ENCODE results near the gene S1PR1. TPM values are rescaled to one million over a fixed set of nuclear protein-coding genes. Genes with fewer than 3 reads are reported as not detected.

Gene S1PR1
- total RNA-seq, 1 donor from 2014 or later, result 0.29 TPM

DNA sequence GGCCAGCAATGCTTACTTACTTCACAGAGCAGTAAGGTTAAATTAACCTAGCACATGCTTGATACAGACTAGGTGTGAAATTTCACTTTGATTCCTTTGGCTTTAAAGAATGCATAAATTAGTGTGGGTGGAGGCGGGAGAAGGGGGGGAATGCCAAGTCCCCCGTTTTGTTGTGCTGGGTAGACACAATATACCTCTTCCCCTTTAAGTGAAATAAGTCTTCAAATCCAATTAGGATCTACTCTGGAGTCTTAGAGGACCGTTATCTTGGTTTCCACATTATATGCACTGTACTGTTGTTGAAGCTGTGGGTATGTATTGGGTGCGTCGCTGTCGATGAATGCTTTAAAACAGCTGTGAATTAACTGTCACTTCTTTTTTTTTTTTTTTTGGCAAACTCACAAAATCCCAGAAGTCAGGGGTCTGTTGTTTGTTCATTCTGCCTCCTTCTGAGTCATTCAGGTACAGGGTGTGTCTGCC lies 1.6 kb upstream of the S1PR1 start:
- no peak for TF ChIP-seq CTCF (conservative IDR thresholded peaks at IDR 0.05; ENCODE audit: low read depth, low read length)
- DNase-seq (ENCODE audit: low read depth), result no peak
- peak overlapping the region; percentile 73 for H3K4me3 ChIP-seq (ENCODE audit: low read depth, low read length)

DNA sequence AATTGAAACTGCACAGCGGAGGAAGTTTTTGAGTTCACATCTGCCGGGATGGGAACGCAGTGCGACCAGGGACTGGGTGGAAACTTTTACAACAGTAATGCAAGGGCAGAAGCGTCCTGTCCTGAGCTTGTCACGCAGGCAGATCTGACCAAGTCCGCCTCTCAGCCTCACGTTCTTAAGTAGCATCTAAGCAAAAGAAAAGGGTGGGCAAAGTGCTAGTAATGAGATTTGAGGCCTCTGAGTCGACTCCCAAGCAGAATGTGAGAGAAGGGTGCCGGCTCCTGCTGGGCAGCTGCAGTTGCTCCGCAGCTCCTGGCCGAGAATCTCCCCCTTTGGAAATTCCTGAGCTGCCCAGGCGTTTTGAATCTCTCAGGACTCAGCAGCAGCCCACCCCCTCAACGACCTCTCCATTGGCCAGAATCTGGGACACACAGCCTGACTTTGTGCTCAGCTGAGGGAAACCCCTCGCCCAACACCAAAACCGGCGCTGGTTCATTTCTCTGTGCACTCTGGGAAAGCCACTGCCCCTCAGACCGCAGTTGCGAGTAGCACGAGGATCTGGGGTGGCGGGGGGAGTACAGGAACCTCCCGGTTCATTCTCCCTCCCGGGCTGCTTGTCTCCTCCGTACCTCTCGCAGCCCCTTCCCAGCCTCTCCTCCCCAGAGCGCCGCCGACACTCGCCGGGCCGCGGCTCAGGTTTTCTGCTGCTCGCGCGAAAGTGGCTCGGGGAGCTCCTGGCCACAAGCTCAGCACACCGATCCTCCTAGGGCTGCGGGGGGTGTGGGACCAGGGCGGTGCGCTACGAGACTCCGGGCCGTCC lies 913 bp upstream of the S1PR1 start:
- TF ChIP-seq CTCF (conservative IDR thresholded peaks at IDR 0.05; ENCODE audit: low read depth, low read length), result no peak
- H3K4me3 ChIP-seq (ENCODE audit: low read depth, low read length), result peak overlapping the region; percentile 73
- no peak for DNase-seq (ENCODE audit: low read depth)

DNA sequence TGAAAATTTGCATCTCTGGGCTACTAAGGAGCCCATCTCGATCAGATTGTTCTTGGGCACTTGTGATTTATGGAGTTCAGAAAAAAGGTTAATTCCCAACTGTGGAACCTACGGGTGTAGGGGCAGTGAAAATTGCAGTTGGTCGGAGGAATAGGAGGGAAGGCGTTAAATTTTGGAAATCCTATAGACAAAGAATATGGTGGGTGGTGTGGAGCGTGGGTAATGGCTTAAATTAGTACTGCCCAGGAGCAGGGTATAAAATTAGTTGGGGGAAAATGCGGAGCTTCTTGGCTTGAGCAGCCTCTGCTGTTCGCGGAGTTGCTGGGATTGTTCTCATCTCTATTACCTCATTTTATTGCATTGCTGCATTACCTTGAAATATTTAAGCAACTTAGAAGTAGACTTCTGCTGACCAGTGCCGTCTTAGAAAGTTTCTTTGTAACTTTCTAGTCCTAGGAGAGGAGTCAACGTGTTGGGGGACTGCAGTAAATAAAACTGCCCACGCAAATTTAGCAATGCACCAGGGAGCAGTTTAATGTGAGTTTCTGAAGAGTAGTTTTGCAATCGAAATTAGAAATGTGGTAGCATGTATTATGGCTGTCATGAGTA lies 514 bp downstream of the S1PR1 start:
- no peak for TF ChIP-seq CTCF (conservative IDR thresholded peaks at IDR 0.05; ENCODE audit: low read depth, low read length)
- peak overlapping the region; percentile 73 for H3K4me3 ChIP-seq (ENCODE audit: low read depth, low read length)
- no peak for DNase-seq (ENCODE audit: low read depth)

DNA sequence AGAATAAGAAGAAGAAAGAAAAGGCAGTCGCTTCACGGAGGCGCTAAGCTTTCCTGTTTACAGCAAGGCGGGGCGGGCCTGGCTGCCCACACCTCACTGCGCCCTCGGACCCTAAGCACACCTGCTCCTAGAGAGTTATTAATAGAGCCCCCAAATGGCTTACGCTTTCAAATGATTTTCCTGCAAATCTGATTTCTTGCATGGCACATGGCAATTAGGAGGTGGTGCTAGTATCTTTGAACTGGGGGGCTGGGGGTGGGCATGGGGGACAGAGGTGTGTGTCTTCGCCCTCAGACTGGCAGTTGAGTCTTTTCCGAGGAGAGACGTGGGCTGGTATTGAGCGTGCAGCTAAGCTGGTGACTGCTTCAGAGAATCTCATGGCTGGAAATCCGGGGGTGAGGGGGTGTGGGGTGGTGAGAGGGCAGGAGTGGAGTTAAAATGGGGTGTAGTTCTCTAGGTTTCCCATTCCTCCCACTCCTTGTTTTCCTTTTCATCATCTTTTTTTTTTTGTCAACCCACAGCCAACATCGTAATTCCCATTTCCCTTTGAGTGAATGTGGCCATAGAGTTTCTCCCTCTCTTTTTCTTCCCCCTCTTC lies 1.3 kb downstream of the S1PR1 start:
- TF ChIP-seq CTCF (conservative IDR thresholded peaks at IDR 0.05; ENCODE audit: low read depth, low read length), result no peak
- no peak for DNase-seq (ENCODE audit: low read depth)
- peak overlapping the region; percentile 23 for H3K4me3 ChIP-seq (ENCODE audit: low read depth, low read length)

- peak; percentile 97 for TF ChIP-seq CTCF (conservative IDR thresholded peaks at IDR 0.05; ENCODE audit: low read depth, low read length)
- H3K4me3 ChIP-seq (ENCODE audit: low read depth, low read length), result no peak overlapping the region
- no peak for DNase-seq (ENCODE audit: low read depth)
Measured at GRCh38 chr1:101238681-101239094, 1.9 kb downstream of the S1PR1 start.

GRCh38 chr1:101239095-101240040 lies 2.5 kb downstream of the S1PR1 start:
- no peak for DNase-seq (ENCODE audit: low read depth)
- H3K4me3 ChIP-seq (ENCODE audit: low read depth, low read length), result no peak overlapping the region
- no peak for TF ChIP-seq CTCF (conservative IDR thresholded peaks at IDR 0.05; ENCODE audit: low read depth, low read length)
